Parathyroid adenoma (tissue), 2 donors: ENCODE measurements around the gene PBXIP1.
A peak's percentile ranks its signal among the peaks of the same experiment; 100 is the strongest.

ENCODE experiments used
- H2AFZ ChIP-seq: fragments of 300-600 bp; sonication (generic); one replicate; pipeline ENCODE4 v1.7.0; 2017; ENCODE audit warnings: antibody characterized with exemption, mild to moderate bottlenecking
- H3K27ac ChIP-seq: fragments of 300-600 bp; sonication (generic); one replicate; pipeline ENCODE4 v1.7.0; 2017
- H3K27me3 ChIP-seq: fragments of 300-600 bp; sonication (generic); one replicate; pipeline ENCODE4 v1.7.0; 2017; ENCODE audit warnings: low read length; ENCODE audit not compliant: control insufficient read depth, insufficient read depth
- H3K36me3 ChIP-seq: fragments of 300-600 bp; sonication (generic); one replicate; pipeline ENCODE4 v1.7.0; 2017; ENCODE audit warnings: low read length; ENCODE audit not compliant: control insufficient read depth, insufficient read depth
- H3K4me1 ChIP-seq: fragments of 300-600 bp; sonication (generic); one replicate; pipeline ENCODE4 v1.7.0; 2017; ENCODE audit warnings: control low read depth
- H3K4me2 ChIP-seq: fragments of 300-600 bp; sonication (generic); one replicate; pipeline ENCODE4 v1.7.0; 2017; ENCODE audit warnings: low read length
- H3K4me3 ChIP-seq: fragments of 300-600 bp; sonication (generic); one replicate; pipeline ENCODE4 v1.7.0; 2017; ENCODE audit warnings: low read depth, low read length
- H3K79me2 ChIP-seq: fragments of 300-600 bp; sonication (generic); one replicate; pipeline ENCODE4 v1.7.0; 2017; ENCODE audit warnings: control low read depth
- H3K9ac ChIP-seq: fragments of 300-600 bp; sonication (generic); one replicate; pipeline ENCODE4 v1.7.0; 2017; ENCODE audit warnings: mild to moderate bottlenecking
- H3K9me3 ChIP-seq: fragments of 300-600 bp; sonication (generic); one replicate; pipeline ENCODE4 v1.7.0; 2017; ENCODE audit warnings: low read length; ENCODE audit not compliant: control insufficient read depth
- CTCF ChIP-seq: fragments of 300-600 bp; sonication (generic); IDR thresholded peaks from one replicate; pipeline ENCODE4 v1.7.0; 2017; ENCODE audit warnings: antibody characterized with exemption, mild to moderate bottlenecking
- donor health status: primary hyperparathyroidism.

Gene PBXIP1

GRCh38 chr1:155001425-155001674 lies 45.5 kb upstream of the PBXIP1 start:
- H2AFZ ChIP-seq = peak overlapping the region; percentile 73
- no peaks in the 10 kb centered on the region for H3K27me3 ChIP-seq
- H3K4me3 ChIP-seq = peak overlapping the region; percentile 95
- no peaks in the 10 kb centered on the region for H3K9me3 ChIP-seq
- no peak for TF ChIP-seq CTCF
- H3K4me2 ChIP-seq = peak overlapping the region; percentile 67
- H3K9ac ChIP-seq = peak overlapping the region; percentile 28
- H3K36me3 ChIP-seq = no peaks in the 10 kb centered on the region
- H3K4me1 ChIP-seq = peaks cover 5% of the 10 kb centered on the region
- H3K27ac ChIP-seq = peak overlapping the region; percentile 94
- H3K79me2 ChIP-seq = peaks cover 2% of the 10 kb centered on the region

GRCh38 chr1:155000726-155001424 lies 45.0 kb upstream of the PBXIP1 start:
- no peak for TF ChIP-seq CTCF
- H3K4me2 ChIP-seq = peak overlapping the region; percentile 67
- peak overlapping the region; percentile 94 for H3K27ac ChIP-seq
- peaks cover 5% of the 10 kb centered on the region for H3K4me1 ChIP-seq
- peak overlapping the region; percentile 28 for H3K9ac ChIP-seq
- no peaks in the 10 kb centered on the region for H3K36me3 ChIP-seq
- H2AFZ ChIP-seq = peak overlapping the region; percentile 80
- peak overlapping the region; percentile 95 for H3K4me3 ChIP-seq
- no peaks in the 10 kb centered on the region for H3K9me3 ChIP-seq
- no peaks in the 10 kb centered on the region for H3K27me3 ChIP-seq
- H3K79me2 ChIP-seq = peaks cover 2% of the 10 kb centered on the region

GRCh38 chr1:155000411-155000725 lies 44.5 kb upstream of the PBXIP1 start:
- H3K9me3 ChIP-seq = no peaks in the 10 kb centered on the region
- TF ChIP-seq CTCF = no peak
- H3K27me3 ChIP-seq = no peaks in the 10 kb centered on the region
- H3K4me2 ChIP-seq = peak overlapping the region; percentile 78
- no peaks in the 10 kb centered on the region for H3K36me3 ChIP-seq
- H3K4me3 ChIP-seq = peak overlapping the region; percentile 95
- peak overlapping the region; percentile 94 for H3K27ac ChIP-seq
- H2AFZ ChIP-seq = no peak overlapping the region
- H3K4me1 ChIP-seq = peaks cover 5% of the 10 kb centered on the region
- peaks cover 2% of the 10 kb centered on the region for H3K79me2 ChIP-seq
- H3K9ac ChIP-seq = no peak overlapping the region

- H3K27ac ChIP-seq = peak overlapping the region; percentile 94
- TF ChIP-seq CTCF = no peak
- H3K27me3 ChIP-seq = no peaks in the 10 kb centered on the region
- H3K4me1 ChIP-seq = peaks cover 3% of the 10 kb centered on the region
- H2AFZ ChIP-seq = peak overlapping the region; percentile 15
- H3K36me3 ChIP-seq = no peaks in the 10 kb centered on the region
- peaks cover 2% of the 10 kb centered on the region for H3K79me2 ChIP-seq
- peak overlapping the region; percentile 78 for H3K4me2 ChIP-seq
- no peaks in the 10 kb centered on the region for H3K9me3 ChIP-seq
- no peak overlapping the region for H3K9ac ChIP-seq
- peak overlapping the region; percentile 60 for H3K4me3 ChIP-seq
Measured at GRCh38 chr1:154999571-155000410, 43.9 kb upstream of the PBXIP1 start.
